SKM-1 treated with dmso at 0.1 percent for 144 hours (cell line): ENCODE results near the gene TBX4.

ENCODE experiments used
- DNase-seq: peaks from one replicate; lab custom pipeline; 2025; ENCODE audit not compliant: unreplicated experiment; lab: John Stamatoyannopoulos, UW

The TBX4 gene

GRCh38 chr17:61464130-61464842, 12.1 kb downstream of the TBX4 start:
- DNase-seq = no peak

DNA sequence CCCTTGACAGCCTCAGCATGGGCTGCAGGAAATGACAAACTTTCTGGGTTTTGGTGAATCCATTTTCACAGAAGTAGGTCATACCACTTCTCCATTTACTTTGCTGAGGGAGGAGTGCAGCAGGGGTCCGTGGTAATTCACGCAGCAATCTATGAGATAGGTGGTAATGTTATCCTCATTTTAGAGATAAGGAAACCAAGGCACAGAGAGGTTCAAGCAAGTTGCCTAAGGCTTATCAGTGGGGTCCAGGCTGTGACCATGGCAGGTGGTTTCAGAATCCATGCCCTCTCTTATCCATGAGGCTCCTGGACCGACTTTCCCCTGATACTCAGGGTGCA, 12.6 kb downstream of the TBX4 start:
- no peak for DNase-seq

- DNase-seq = no peak
These were observed 13.5 kb downstream of the TBX4 start for GRCh38 chr17:61465550-61466237.

GRCh38 chr17:61466246-61466645, 14.0 kb downstream of the TBX4 start:
- no peak for DNase-seq

DNA sequence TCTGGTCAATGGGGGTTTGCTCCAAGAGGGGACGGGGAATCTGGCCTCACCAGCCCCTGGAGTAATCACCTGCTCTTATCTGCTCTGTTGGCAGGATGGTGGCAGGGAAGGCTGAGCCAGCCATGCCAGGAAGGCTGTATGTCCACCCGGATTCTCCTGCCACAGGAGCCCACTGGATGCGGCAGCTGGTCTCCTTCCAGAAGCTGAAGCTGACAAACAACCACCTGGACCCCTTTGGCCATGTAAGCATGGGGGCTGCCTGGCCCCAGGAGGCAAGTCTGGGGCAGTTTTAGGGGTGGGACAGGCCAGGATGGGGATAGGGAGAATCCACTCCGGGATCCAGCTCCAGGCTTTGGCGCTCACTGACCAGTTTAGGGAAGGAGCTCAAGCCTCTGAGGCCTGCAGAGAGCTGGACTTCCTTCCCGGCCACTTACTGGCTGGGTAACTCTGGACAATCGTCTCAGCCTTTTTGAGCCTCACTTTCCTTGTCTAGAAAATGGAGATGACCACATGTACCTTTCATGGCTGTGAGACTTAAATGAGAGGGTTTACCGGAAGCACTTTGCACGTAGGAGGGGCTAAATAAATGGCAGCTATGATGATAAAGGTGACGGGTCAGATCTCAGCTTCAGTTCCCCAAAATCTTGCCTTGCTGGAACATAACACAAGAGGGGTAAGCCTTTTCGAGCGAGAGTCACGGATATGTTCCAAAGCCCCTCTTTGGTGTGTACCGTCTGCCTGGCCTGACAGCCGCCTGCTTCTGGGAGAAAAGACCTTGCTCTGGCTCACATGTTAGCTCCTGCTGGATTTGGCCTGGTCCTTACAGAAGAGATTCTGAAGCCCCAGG, 15.4 kb downstream of the TBX4 start:
- DNase-seq = peak; percentile 58

- DNase-seq = no peak
These were observed 16.2 kb downstream of the TBX4 start for GRCh38 chr17:61468263-61468907.

DNA sequence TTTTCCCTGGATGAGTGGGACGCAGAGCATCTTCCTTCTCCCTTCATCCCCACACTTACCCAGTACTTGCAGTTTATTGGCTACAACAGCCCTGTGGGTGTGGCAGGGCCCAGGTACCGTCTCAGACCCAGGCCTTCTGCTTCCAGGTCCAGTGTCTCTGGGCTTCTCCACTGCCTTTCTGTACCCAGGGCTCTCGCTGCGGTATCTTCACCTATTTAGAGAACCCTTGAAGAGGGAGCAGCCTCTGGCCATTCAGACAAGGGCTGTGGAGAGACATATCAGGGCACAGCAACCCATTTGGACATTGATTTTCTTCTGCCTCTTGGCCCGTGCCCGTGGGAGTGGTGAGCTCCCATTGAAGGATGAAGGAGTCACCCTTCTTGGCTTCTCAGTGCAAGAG, 17.3 kb downstream of the TBX4 start:
- no peak for DNase-seq

DNA sequence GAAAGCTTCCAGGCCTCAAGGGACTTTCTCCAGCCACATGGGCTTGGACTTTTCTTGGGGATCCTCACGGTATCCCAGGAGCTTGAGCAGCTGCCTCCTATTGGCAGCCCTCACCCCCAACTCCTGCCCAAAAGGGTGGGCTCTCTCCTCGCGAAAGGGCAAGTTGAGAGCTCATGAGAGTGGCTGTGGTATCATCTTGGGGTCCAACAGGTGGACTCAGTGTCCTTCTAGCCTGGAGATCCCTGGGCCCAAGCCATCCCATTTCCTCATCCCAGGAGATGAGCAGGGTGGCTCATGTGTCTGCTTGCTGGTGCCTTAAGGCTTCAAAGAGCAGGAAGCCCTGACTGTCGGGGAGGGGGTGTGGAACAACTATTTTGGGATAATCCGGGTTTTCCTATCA, 17.7 kb downstream of the TBX4 start:
- DNase-seq = no peak

- no peak for DNase-seq
These were observed 18.4 kb downstream of the TBX4 start for GRCh38 chr17:61470530-61471136.

DNA sequence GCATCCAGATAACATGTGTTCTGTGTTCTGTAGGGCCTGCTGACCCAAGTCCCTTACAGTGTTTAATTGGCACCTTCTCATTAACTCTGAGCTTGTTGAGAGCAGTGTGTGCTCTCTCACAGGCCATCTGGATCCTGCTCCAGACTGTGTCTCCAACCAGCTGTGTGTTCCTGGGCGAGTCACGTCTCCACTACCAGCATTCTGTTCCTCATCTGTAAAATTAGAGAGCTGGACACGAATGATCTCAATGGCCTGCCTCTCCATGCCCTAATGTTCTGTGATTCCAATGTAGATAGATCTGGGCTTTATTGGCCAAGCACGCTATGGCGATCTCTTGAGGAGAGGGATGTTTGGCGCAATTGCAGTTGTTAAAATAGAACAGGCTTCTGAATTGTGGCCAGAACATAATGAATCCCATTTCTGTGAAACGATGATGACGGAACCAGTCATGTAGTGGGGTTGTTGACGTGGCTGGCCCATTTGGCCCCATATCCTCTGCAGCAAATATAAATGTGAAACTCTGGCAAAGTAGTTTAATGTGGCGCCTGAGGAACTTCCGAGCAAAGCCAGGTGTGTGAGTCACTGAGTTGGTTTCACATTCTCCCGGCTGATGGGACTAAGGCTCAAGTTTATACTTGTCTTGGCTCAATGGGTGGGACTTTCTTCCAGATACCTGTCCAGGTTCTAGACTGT, 22.2 kb downstream of the TBX4 start:
- DNase-seq = no peak

DNA sequence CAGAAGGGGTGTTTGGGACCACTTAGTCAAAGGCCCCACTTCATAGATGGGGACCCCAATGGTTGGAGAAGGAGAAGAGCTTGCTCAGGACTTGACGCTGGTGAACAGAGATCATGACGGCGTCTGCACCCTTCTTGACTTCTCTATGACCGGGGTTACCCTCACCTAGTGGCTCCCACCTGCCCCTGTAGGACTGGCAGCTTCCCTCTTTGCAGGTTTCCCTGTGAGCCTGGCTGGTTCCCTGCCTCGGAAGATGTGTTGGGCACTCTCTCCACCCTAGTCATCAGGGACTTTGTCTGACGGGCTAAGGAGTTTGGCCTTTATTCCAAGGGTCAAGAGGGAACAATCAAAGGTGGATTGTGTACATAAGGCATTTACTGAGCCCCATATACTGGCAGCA, 22.7 kb downstream of the TBX4 start:
- DNase-seq = no peak

DNA sequence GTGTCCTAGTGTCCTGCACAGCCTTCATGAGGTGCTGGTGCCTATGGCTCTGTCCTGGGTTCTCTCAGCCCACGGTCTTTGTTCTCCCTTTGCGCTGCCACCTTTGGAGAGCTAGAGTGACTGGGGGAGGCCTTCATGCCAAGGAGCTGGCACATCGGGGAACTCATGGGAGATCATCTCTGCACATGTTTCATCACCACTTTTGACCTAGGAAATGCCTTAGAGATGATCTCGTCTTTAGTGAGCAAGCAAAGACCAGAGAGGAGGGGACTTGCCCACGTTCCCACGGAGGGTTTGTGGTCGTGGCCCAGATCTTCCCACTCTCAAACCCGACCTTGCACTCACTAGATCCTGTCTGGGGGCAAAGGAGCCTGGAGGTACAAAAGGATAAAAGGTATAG, 23.5 kb downstream of the TBX4 start:
- no peak for DNase-seq

GRCh38 chr17:61476476-61477203, 24.4 kb downstream of the TBX4 start:
- DNase-seq = no peak

DNA sequence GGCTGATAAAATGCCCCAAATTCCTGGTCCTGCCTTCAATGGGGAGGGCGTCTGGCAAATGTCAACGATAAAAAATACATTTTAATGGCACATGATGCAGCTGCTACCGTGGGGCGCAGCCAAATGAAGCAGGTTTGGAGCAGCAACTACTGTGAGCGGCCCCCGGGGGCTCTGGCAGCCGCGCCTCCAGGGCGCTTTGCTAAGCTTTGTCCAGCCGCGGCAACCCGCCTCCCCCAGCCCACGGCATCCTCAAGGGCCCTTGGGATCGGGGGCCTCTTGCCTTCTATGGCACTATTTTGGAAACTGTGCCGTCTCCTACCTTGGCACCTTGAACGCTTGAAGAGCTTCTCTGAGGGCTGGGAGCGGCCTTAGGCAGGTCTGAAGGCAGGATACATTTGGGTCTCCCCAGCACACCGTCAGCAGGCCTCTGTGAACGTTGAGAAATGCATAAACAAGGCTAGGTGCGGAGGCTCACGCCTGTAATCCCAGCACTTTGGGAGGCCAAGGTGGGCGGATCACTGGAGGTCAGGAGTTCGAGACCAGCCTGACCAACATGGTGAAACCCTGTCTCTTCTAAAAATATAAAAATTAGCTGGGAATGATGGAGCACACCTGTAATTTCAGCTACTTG, 25.1 kb downstream of the TBX4 start:
- no peak for DNase-seq

GRCh38 chr17:61478026-61478789, 26.0 kb downstream of the TBX4 start:
- DNase-seq = no peak

- DNase-seq = no peak
These were observed 26.7 kb downstream of the TBX4 start for GRCh38 chr17:61478790-61479492.

DNA sequence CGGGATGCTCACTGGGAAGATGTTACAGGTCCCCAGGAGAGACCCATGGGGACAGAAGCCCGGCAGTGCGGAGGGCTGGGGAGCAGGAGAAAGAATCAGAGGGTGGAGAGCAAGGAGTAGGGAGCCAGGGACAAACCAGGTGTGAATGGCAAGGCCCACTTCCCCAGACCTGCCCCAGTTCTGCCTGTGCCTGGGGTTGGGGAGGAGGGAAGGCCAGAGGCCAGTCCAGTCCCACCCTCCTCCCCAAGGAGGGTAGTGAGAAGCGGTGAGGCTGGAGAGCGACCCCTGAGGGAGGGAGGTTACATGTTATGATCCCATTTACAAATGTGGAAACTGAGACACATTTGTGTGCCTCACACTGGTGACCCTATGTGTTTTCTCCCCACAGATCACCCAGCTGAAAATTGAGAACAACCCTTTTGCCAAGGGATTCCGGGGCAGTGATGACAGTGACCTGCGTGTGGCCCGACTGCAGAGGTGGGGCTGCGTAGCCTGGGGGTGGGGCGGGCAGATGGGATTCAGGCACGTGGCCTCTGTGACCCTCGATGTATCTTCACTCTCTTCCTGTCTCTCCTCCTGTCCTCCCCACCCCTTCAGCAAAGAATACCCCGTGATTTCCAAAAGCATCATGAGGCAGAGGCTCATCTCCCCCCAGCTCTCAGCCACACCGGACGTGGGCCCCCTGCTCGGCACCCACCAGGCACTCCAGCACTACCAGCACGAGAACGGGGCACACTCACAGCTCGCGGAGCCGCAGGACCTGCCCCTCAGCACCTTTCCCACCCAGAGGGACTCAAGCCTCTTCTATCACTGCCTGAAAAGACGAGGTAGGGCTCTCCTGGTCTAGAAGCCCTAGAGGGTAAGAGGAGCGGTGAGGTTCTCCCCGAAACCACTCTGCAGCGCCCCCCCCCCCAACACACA, 27.5 kb downstream of the TBX4 start:
- DNase-seq = no peak
